SK-N-SH (cell line): ENCODE results near the gene TRAPPC8. TPM values are rescaled to one million over a fixed set of nuclear protein-coding genes. Genes with fewer than 3 reads are reported as not detected.
"Not testable (repeated sequence)": the region's sequence is repeated elsewhere in the genome, so short reads cannot be mapped to it uniquely, and the experiment has no call there.

Source experiments
- CTCF ChIA-PET: fragments of 300-600, 350-600 bp; formaldehyde crosslinking; extraction: SDS; loops from one replicate; lab custom pipeline; 2021; lab: Yijun Ruan, JAX
- POLR2A ChIA-PET: fragments of 350-600 bp; sonication (Branson Sonifier 250); formaldehyde crosslinking; extraction: SDS; loops from one replicate; lab custom pipeline; 2020; ENCODE audit warnings: antibody characterized with exemption, inconsistent platforms; lab: Yijun Ruan, JAX
- DNase-seq: peaks from one replicate; pipeline ENCODE4 v3.0.0; 2012
- H2AFZ ChIP-seq: fragments of 200-600 bp; sonication (generic); 2 replicates; pipeline ENCODE4 v1.8.1; 2016; ENCODE audit warnings: antibody characterized with exemption, mild to moderate bottlenecking, low read depth
- H3F3A ChIP-seq: fragments of 200-600 bp; sonication (generic); replicated peaks from 2 replicates; pipeline ENCODE3; 2016; ENCODE audit warnings: antibody characterized with exemption, mild to moderate bottlenecking; ENCODE audit not compliant: insufficient read depth
- H3K27ac ChIP-seq, 2 experiments: fragments of 200-500 bp in 1 of 2; fragments of 200-600 bp in 1 of 2; sonication (Bioruptor generic) in 1 of 2; sonication (generic), shearing (Covaris generic) in 1 of 2; 2 replicates each; pipeline versions ENCODE4 v1.5.1 to v1.6.1; 2014 to 2016; ENCODE audit warnings: low read depth in 2 of 2, inconsistent platforms in 1 of 2, low read length in 1 of 2, mild to moderate bottlenecking in 1 of 2, mixed read lengths in 1 of 2
- H3K27me3 ChIP-seq: fragments of 200-600 bp; sonication (generic), shearing (Covaris generic); 2 replicates; pipeline ENCODE4 v1.6.1; 2016; ENCODE audit warnings: mixed run types; ENCODE audit not compliant: insufficient read depth
- H3K36me3 ChIP-seq, 2 experiments: fragments of 200-500 bp in 1 of 2; fragments of 200-600 bp in 1 of 2; sonication (Bioruptor generic) in 1 of 2; sonication (generic) in 1 of 2; replicated peaks in 1 of 2; 2 replicates each; pipeline versions ENCODE3 to v1.5.1; 2014 to 2016; ENCODE audit warnings: low read length in 1 of 2, mild to moderate bottlenecking in 1 of 2; ENCODE audit not compliant: insufficient read depth in 2 of 2, control insufficient read depth in 1 of 2
- H3K4me1 ChIP-seq, 2 experiments: fragments of 200-500 bp in 1 of 2; fragments of 200-600 bp in 1 of 2; sonication (Bioruptor generic) in 1 of 2; sonication (generic), shearing (Covaris generic) in 1 of 2; 2 replicates each; pipeline versions ENCODE4 v1.5.1 to v1.6.1; 2014 to 2016; ENCODE audit warnings: low read depth in 1 of 2, low read length in 1 of 2, mixed run types in 1 of 2; ENCODE audit not compliant: insufficient read depth in 2 of 2, control insufficient read depth in 1 of 2
- H3K4me2 ChIP-seq: fragments of 200-600 bp; sonication (generic), shearing (Covaris generic); 2 replicates; pipeline ENCODE4 v1.6.1; 2017; ENCODE audit warnings: mixed run types
- H3K4me3 ChIP-seq, 2 experiments: fragments of 200-500 bp in 1 of 2; fragments of 200-600 bp in 1 of 2; sonication (Bioruptor generic) in 1 of 2; sonication (generic), shearing (Covaris generic) in 1 of 2; 2 replicates each; pipeline versions ENCODE4 v1.5.1 to v1.8.1; 2014 to 2016; ENCODE audit warnings: low read depth in 2 of 2, inconsistent platforms in 1 of 2, low read length in 1 of 2, mild to moderate bottlenecking in 1 of 2, mixed read lengths in 1 of 2, moderate library complexity in 1 of 2
- H3K79me2 ChIP-seq: fragments of 200-600 bp; sonication (generic); 2 replicates; pipeline ENCODE4 v1.8.1; 2017; ENCODE audit warnings: mild to moderate bottlenecking; ENCODE audit not compliant: insufficient read depth
- H3K9ac ChIP-seq: fragments of 200-600 bp; sonication (generic); 2 replicates; pipeline ENCODE4 v1.6.1; 2017; ENCODE audit warnings: mixed run types
- H3K9me2 ChIP-seq: fragments of 200-600 bp; sonication (generic); 2 replicates; pipeline ENCODE4 v1.6.1; 2017; ENCODE audit warnings: mixed run types
- H3K9me3 ChIP-seq: fragments of 200-600 bp; sonication (generic); 2 replicates; pipeline ENCODE4 v1.6.1; 2017; ENCODE audit warnings: mixed run types, mild to moderate bottlenecking, moderate library complexity
- H4K20me1 ChIP-seq: fragments of 200-600 bp; sonication (generic); 2 replicates; pipeline ENCODE4 v1.6.1; 2017; ENCODE audit warnings: mild to moderate bottlenecking, mixed run types; ENCODE audit not compliant: insufficient read depth
- CHD2 ChIP-seq: fragments of 150-350 bp; IDR thresholded peaks from 2 replicates; pipeline ENCODE4 v1.6.1; 2018; ENCODE audit warnings: low read length; ENCODE audit not compliant: partially characterized antibody
- ELF1 ChIP-seq: IDR thresholded peaks from 2 replicates; pipeline ENCODE4 v1.4.0; 2012
- EP300 ChIP-seq, 2 experiments: IDR thresholded peaks; 2 replicates each; pipeline versions ENCODE4 v1.4.0 to v1.6.1; 2012; ENCODE audit warnings: borderline replicate concordance in 1 of 2, low read depth in 1 of 2, low read length in 1 of 2
- FOSL2 ChIP-seq: IDR thresholded peaks from 2 replicates; pipeline ENCODE4 v1.4.0; 2012; ENCODE audit warnings: low read depth, mild to moderate bottlenecking, moderate library complexity, borderline replicate concordance
- GATA2 ChIP-seq: sonication (generic); formaldehyde crosslinking; IDR thresholded peaks from 2 replicates; pipeline ENCODE4 v1.5.0; 2020; ENCODE audit warnings: mild to moderate bottlenecking, missing genetic modification reagents
- MXI1 ChIP-seq: IDR thresholded peaks from 2 replicates; pipeline ENCODE4 v1.6.1; 2012; ENCODE audit warnings: mild to moderate bottlenecking, low read depth, low read length, improper control_type of control experiment
- NRF1 ChIP-seq: IDR thresholded peaks from 2 replicates; pipeline ENCODE4 v1.6.1; 2012; ENCODE audit warnings: low read depth, mild to moderate bottlenecking, low read length
- POLR2AphosphoS5 ChIP-seq: IDR thresholded peaks from 2 replicates; pipeline ENCODE4 v1.6.1; 2012; ENCODE audit warnings: low read depth, low read length
- RAD21 ChIP-seq: IDR thresholded peaks from 2 replicates; pipeline ENCODE4 v1.6.1; 2012; ENCODE audit warnings: mild to moderate bottlenecking, low read length
- RCOR1 ChIP-seq: fragments of 150-350 bp; IDR thresholded peaks from 2 replicates; pipeline ENCODE4 v1.6.1; 2017; ENCODE audit warnings: antibody characterized with exemption, low read length
- RXRA ChIP-seq: IDR thresholded peaks from 2 replicates; pipeline ENCODE4 v1.4.0; 2012; ENCODE audit warnings: low read depth, mild to moderate bottlenecking, borderline replicate concordance
- SIN3A ChIP-seq: IDR thresholded peaks from 2 replicates; pipeline ENCODE4 v1.6.1; 2012; ENCODE audit warnings: low read depth, mild to moderate bottlenecking, low read length, moderate library complexity, borderline replicate concordance
- SMC3 ChIP-seq: IDR thresholded peaks from 2 replicates; pipeline ENCODE4 v1.6.1; 2012; ENCODE audit warnings: low read depth, low read length, improper control_type of control experiment
- TCF12 ChIP-seq: IDR thresholded peaks from 2 replicates; pipeline ENCODE4 v1.4.0; 2012
- TEAD4 ChIP-seq: IDR thresholded peaks from 2 replicates; pipeline ENCODE4 v1.4.0; 2012; ENCODE audit warnings: mild to moderate bottlenecking, borderline replicate concordance; ENCODE audit not compliant: insufficient read depth
- WGBS: methylation state at CpG from one replicate; pipeline ENCODE4 v1.1.6; 2017; ENCODE audit warnings: low lambda C conversion rate; 5-methylcytosine and 5-hydroxymethylcytosine counted together
- polyA plus RNA-seq, 3 experiments: library from polyadenylated mRNA; depleted of rRNA; stranded (reverse); fragments of >200 nt; gene quantifications; 2 replicates each; pipeline ENCODE4 v1.2.3, GENCODE V29; 2012
- TF ChIP-seq, protein P1 (sequence below): IDR thresholded peaks from 2 replicates; pipeline ENCODE4 v1.4.0; 2012; ENCODE audit warnings: low read depth, borderline replicate concordance
- TF ChIP-seq, protein P2 (sequence below): IDR thresholded peaks from 2 replicates; pipeline ENCODE4 v1.4.0; 2012; ENCODE audit warnings: low read depth
- TF ChIP-seq, protein P3 (sequence below): fragments of 150-350 bp; IDR thresholded peaks from 2 replicates; pipeline ENCODE4 v1.6.1; 2016; ENCODE audit warnings: mild to moderate bottlenecking, low read depth, low read length
- TF ChIP-seq, protein P4 (sequence below): fragments of 200-600 bp; sonication (generic); IDR thresholded peaks from 2 replicates; pipeline ENCODE4 v1.6.1; 2017; ENCODE audit warnings: antibody characterized with exemption, mild to moderate bottlenecking, moderate library complexity
- TF ChIP-seq, protein P5 (sequence below): IDR thresholded peaks from 2 replicates; pipeline ENCODE4 v1.4.0; 2012; ENCODE audit warnings: low read depth, borderline replicate concordance

The TRAPPC8 gene
- polyA plus RNA-seq, 1 of the 3 experiments (the other 2 are of a cell fraction) = 14.9 TPM

DNA sequence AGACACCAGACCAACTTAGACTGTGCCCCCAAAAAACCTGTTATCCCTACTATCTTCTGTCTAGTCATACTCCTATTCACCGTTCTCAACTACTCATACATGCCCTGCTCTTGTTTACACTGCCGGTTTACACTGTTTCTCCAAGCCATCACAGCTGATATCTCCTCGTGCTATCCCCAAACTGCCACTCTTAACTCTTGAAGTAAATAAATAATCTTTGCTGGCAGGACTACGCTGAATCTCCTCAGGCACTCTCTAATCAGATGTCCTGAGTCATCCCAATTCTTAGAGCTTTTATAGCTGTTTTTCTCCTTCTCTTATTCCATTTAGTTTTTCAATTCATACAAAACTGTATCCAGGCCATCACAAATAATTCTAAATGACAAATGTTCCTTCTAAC is 133.9 kb downstream of the TRAPPC8 start:
- H4K20me1 ChIP-seq, H3K27me3 ChIP-seq, POLR2A ChIA-PET, H3K36me3 ChIP-seq, DNase-seq, H2AFZ ChIP-seq, H3K9me2 ChIP-seq, H3K27ac ChIP-seq, H3K4me2 ChIP-seq, CTCF ChIA-PET, H3K4me1 ChIP-seq, H3K79me2 ChIP-seq, H3F3A ChIP-seq, H3K9ac ChIP-seq, H3K4me3 ChIP-seq, H3K9me3 ChIP-seq: not testable (repeated sequence)
- 46% methylated on average over 4 of the region's 4 CpGs for WGBS

DNA sequence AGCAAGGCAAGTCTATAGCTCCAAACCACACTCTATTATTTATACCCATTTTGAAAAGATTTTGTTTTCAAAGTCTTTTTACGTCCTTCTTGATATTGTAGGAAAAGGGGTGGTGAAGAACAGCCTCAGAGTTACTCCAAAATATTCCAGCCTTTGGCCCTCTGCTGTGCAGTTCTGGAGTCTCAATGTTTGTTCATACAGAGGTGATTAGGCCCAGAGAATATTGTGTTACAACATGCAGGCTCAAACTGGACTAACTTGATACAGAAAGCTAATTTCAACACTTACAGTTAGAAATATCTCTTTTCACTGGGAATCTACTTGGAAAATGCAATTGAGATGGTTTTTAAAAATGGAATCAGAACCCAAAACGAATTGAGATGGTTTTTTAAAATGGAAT is 141.8 kb downstream of the TRAPPC8 start:
- ChIA-PET CTCF (interaction anchor here (1.6 kb wide), 1 partner anchor 176 kb away, joined by 5 read pairs; no protein-coding TSS in a partner anchor), POLR2A (no interaction called here)
- no peaks in the 10 kb centered on the region; the same call in 1 of the 2 replicates for H3K27me3 ChIP-seq
- H3K79me2 ChIP-seq = no peaks in the 10 kb centered on the region
- no peak overlapping the region for H3K4me2 ChIP-seq
- no peaks in the 10 kb centered on the region for H3F3A ChIP-seq
- no peak for DNase-seq
- no peaks in the 10 kb centered on the region for H3K36me3 ChIP-seq
- H3K9me3 ChIP-seq = no peaks in the 10 kb centered on the region
- H3K27ac ChIP-seq = no peak overlapping the region
- H4K20me1 ChIP-seq = no peaks in the 10 kb centered on the region
- H3K4me1 ChIP-seq = no peaks in the 10 kb centered on the region; a peak in 1 of 4 replicates
- no peaks in the 10 kb centered on the region for H3K9me2 ChIP-seq
- H3K4me3 ChIP-seq = no peak overlapping the region
- H3K9ac ChIP-seq = no peak overlapping the region
- 32% methylated on average over 2 of the region's 2 CpGs for WGBS
- TF ChIP-seq SMC3 = no peak
- no peak for TF ChIP-seq EP300 (IDR thresholded peaks at IDR 0.05; ENCODE audit: borderline replicate concordance in 1 of 2, low read depth in 1 of 2, low read length in 1 of 2)
- no peak for TF ChIP-seq RAD21
- no peak for TF ChIP-seq NRF1
- TF ChIP-seq, protein P1, sequence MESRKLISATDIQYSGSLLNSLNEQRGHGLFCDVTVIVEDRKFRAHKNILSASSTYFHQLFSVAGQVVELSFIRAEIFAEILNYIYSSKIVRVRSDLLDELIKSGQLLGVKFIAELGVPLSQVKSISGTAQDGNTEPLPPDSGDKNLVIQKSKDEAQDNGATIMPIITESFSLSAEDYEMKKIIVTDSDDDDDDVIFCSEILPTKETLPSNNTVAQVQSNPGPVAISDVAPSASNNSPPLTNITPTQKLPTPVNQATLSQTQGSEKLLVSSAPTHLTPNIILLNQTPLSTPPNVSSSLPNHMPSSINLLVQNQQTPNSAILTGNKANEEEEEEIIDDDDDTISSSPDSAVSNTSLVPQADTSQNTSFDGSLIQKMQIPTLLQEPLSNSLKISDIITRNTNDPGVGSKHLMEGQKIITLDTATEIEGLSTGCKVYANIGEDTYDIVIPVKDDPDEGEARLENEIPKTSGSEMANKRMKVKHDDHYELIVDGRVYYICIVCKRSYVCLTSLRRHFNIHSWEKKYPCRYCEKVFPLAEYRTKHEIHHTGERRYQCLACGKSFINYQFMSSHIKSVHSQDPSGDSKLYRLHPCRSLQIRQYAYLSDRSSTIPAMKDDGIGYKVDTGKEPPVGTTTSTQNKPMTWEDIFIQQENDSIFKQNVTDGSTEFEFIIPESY = no peak
- TF ChIP-seq TEAD4 = no peak
- TF ChIP-seq POLR2AphosphoS5 = no peak
- TF ChIP-seq, protein P2, sequence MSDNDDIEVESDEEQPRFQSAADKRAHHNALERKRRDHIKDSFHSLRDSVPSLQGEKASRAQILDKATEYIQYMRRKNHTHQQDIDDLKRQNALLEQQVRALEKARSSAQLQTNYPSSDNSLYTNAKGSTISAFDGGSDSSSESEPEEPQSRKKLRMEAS = no peak
- TF ChIP-seq TCF12 = no peak
- TF ChIP-seq, protein P3, sequence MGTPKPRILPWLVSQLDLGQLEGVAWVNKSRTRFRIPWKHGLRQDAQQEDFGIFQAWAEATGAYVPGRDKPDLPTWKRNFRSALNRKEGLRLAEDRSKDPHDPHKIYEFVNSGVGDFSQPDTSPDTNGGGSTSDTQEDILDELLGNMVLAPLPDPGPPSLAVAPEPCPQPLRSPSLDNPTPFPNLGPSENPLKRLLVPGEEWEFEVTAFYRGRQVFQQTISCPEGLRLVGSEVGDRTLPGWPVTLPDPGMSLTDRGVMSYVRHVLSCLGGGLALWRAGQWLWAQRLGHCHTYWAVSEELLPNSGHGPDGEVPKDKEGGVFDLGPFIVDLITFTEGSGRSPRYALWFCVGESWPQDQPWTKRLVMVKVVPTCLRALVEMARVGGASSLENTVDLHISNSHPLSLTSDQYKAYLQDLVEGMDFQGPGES = no peak
- no peak for TF ChIP-seq RCOR1
- TF ChIP-seq, protein P4, sequence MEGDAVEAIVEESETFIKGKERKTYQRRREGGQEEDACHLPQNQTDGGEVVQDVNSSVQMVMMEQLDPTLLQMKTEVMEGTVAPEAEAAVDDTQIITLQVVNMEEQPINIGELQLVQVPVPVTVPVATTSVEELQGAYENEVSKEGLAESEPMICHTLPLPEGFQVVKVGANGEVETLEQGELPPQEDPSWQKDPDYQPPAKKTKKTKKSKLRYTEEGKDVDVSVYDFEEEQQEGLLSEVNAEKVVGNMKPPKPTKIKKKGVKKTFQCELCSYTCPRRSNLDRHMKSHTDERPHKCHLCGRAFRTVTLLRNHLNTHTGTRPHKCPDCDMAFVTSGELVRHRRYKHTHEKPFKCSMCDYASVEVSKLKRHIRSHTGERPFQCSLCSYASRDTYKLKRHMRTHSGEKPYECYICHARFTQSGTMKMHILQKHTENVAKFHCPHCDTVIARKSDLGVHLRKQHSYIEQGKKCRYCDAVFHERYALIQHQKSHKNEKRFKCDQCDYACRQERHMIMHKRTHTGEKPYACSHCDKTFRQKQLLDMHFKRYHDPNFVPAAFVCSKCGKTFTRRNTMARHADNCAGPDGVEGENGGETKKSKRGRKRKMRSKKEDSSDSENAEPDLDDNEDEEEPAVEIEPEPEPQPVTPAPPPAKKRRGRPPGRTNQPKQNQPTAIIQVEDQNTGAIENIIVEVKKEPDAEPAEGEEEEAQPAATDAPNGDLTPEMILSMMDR = no peak
- TF ChIP-seq, protein P5, sequence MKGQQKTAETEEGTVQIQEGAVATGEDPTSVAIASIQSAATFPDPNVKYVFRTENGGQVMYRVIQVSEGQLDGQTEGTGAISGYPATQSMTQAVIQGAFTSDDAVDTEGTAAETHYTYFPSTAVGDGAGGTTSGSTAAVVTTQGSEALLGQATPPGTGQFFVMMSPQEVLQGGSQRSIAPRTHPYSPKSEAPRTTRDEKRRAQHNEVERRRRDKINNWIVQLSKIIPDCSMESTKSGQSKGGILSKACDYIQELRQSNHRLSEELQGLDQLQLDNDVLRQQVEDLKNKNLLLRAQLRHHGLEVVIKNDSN = no peak
- TF ChIP-seq CHD2 = no peak
- TF ChIP-seq MXI1 = no peak
- no peak for TF ChIP-seq FOSL2
- TF ChIP-seq GATA2 (CRISPR knock-in tag) = no peak
- no peak for TF ChIP-seq SIN3A
- TF ChIP-seq RXRA = no peak
- TF ChIP-seq ELF1 = no peak
- TF ChIP-seq, all 33 proteins: peak for 0
- no peak overlapping the region for H2AFZ ChIP-seq
